IMR-90 (cell line): ENCODE measurements around the gene STX2. TPM values are rescaled to one million over a fixed set of nuclear protein-coding genes. Genes with fewer than 3 reads are reported as not detected.

Source experiments
- ATAC-seq: fragments of 200-7000 bp; cut with Tn5 transposase; 2 replicates; pipeline ENCODE4 v1.9.1; 2020; ENCODE audit warnings: low read depth, mild to moderate bottlenecking, moderate library complexity
- BruUV-seq: library from RNA; stranded (reverse); fragments of 400-500 nt; replicated peaks from 2 replicates; lab custom pipeline; 2021; lab: Mats Ljungman, UMichigan
- CTCF ChIA-PET: fragments of 300-600 bp; formaldehyde crosslinking; extraction: SDS; loops from one replicate; lab custom pipeline; 2021; ENCODE audit warnings: antibody characterized with exemption; lab: Yijun Ruan, JAX
- POLR2A ChIA-PET: fragments of 300-600 bp; sonication (Branson Sonifier 250); formaldehyde crosslinking; loops from one replicate; lab custom pipeline; 2022; ENCODE audit warnings: antibody characterized with exemption; ENCODE audit not compliant: unreplicated experiment; lab: Charles Lee
- DNase-seq: peaks from one replicate; pipeline ENCODE4 v3.0.0; 2013
- H2AFZ ChIP-seq: replicated peaks from 2 replicates; pipeline ENCODE3; 2013; ENCODE audit warnings: low read length, mild to moderate bottlenecking; ENCODE audit not compliant: poor library complexity
- H2AK5ac ChIP-seq: 2 replicates; pipeline ENCODE4 v1.6.1; 2013; ENCODE audit warnings: low read depth, low read length, inconsistent platforms
- H2AK9ac ChIP-seq: replicated peaks from 2 replicates; pipeline ENCODE3; 2013; ENCODE audit warnings: mild to moderate bottlenecking, low read depth, low read length, moderate library complexity; ENCODE audit not compliant: poor library complexity
- H2BK120ac ChIP-seq: 2 replicates; pipeline ENCODE4 v1.6.1; 2013; ENCODE audit warnings: low read depth, low read length, inconsistent platforms
- H2BK15ac ChIP-seq: 3 replicates; pipeline ENCODE4 v1.6.1; 2013; ENCODE audit warnings: low read depth, low read length, inconsistent platforms
- H2BK20ac ChIP-seq: 2 replicates; pipeline ENCODE4 v1.6.1; 2013; ENCODE audit warnings: low read depth, mild to moderate bottlenecking, inconsistent platforms, low read length, moderate library complexity
- H2BK5ac ChIP-seq: 2 replicates; pipeline ENCODE4 v1.6.1; 2013; ENCODE audit warnings: mild to moderate bottlenecking, low read depth, low read length, inconsistent platforms; ENCODE audit not compliant: poor library complexity, severe bottlenecking
- H3K14ac ChIP-seq: replicated peaks from 2 replicates; pipeline ENCODE4 v1.6.1; 2013; ENCODE audit warnings: low read depth, low read length, inconsistent platforms
- H3K18ac ChIP-seq: 2 replicates; pipeline ENCODE4 v1.6.1; 2013; ENCODE audit warnings: low read depth, low read length, control low read depth
- H3K23ac ChIP-seq: 2 replicates; pipeline ENCODE4 v1.6.1; 2013; ENCODE audit warnings: low read depth, low read length, inconsistent platforms
- H3K27ac ChIP-seq: 2 replicates; pipeline ENCODE4 v1.5.1; 2013; ENCODE audit warnings: mild to moderate bottlenecking, control low read depth, low read length; ENCODE audit not compliant: insufficient read depth
- H3K27me3 ChIP-seq: 2 replicates; pipeline ENCODE4 v1.6.1; 2013; ENCODE audit warnings: low read length; ENCODE audit not compliant: control insufficient read depth, insufficient read depth
- H3K36me3 ChIP-seq: 2 replicates; pipeline ENCODE4 v1.6.1; 2013; ENCODE audit warnings: low read length, mixed read lengths; ENCODE audit not compliant: control insufficient read depth, insufficient read depth
- H3K4ac ChIP-seq: 2 replicates; pipeline ENCODE4 v1.6.1; 2013; ENCODE audit warnings: low read depth, low read length, inconsistent platforms
- H3K4me1 ChIP-seq: 2 replicates; pipeline ENCODE4 v1.6.1; 2013; ENCODE audit warnings: low read length, mixed read lengths; ENCODE audit not compliant: control insufficient read depth, insufficient read depth
- H3K4me2 ChIP-seq: 2 replicates; pipeline ENCODE4 v1.6.1; 2013; ENCODE audit warnings: low read depth, mild to moderate bottlenecking, control low read depth, low read length, moderate library complexity
- H3K4me3 ChIP-seq: 2 replicates; pipeline ENCODE4 v1.5.1; 2013; ENCODE audit warnings: low read depth, mild to moderate bottlenecking, control low read depth, low read length, moderate library complexity; ENCODE audit not compliant: insufficient read depth
- H3K56ac ChIP-seq: 2 replicates; pipeline ENCODE4 v1.6.1; 2013; ENCODE audit warnings: low read length, inconsistent platforms; ENCODE audit not compliant: insufficient read depth; ENCODE audit errors: extremely low read depth
- H3K79me1 ChIP-seq, 2 experiments: 2 replicates each; pipeline ENCODE4 v1.6.1; 2013; ENCODE audit warnings: low read length in 2 of 2, inconsistent platforms in 1 of 2, low read depth in 1 of 2
- H3K9ac ChIP-seq: 2 replicates; pipeline ENCODE4 v1.6.1; 2013; ENCODE audit warnings: low read depth, low read length, control low read depth
- H3K9me1 ChIP-seq: 2 replicates; pipeline ENCODE4 v1.6.1; 2013; ENCODE audit warnings: low read length, inconsistent platforms; ENCODE audit not compliant: insufficient read depth
- H3K9me3 ChIP-seq: 2 replicates; pipeline ENCODE4 v1.6.1; 2013; ENCODE audit warnings: low read length; ENCODE audit not compliant: control insufficient read depth, insufficient read depth
- H4K20me1 ChIP-seq: 2 replicates; pipeline ENCODE4 v1.6.1; 2013; ENCODE audit warnings: low read length, inconsistent platforms; ENCODE audit not compliant: insufficient read depth
- H4K5ac ChIP-seq: 2 replicates; pipeline ENCODE4 v1.6.1; 2013; ENCODE audit warnings: mild to moderate bottlenecking, low read depth, low read length, control low read depth
- H4K8ac ChIP-seq, 2 experiments: 2 replicates each; pipeline ENCODE4 v1.6.1; 2013; ENCODE audit warnings: low read depth in 2 of 2, low read length in 2 of 2, control low read depth in 1 of 2, inconsistent platforms in 1 of 2
- H4K91ac ChIP-seq: 2 replicates; pipeline ENCODE4 v1.6.1; 2013; ENCODE audit warnings: low read depth, low read length, inconsistent platforms; ENCODE audit not compliant: insufficient read depth
- BHLHE40 ChIP-seq: fragments of 150-350 bp; IDR thresholded peaks from 2 replicates; pipeline ENCODE4 v1.6.1; 2016; ENCODE audit warnings: mild to moderate bottlenecking, low read depth, low read length
- CEBPB ChIP-seq: IDR thresholded peaks from 2 replicates; pipeline ENCODE4 v1.6.1; 2012; ENCODE audit warnings: low read depth, low read length, improper control_type of control experiment
- CHD1 ChIP-seq: IDR thresholded peaks from 2 replicates; pipeline ENCODE4 v1.6.1; 2012; ENCODE audit warnings: low read depth, low read length, improper control_type of control experiment
- FOS ChIP-seq: fragments of 150-350 bp; IDR thresholded peaks from 2 replicates; pipeline ENCODE4 v1.6.1; 2016; ENCODE audit warnings: low read depth, low read length
- MAFK ChIP-seq: IDR thresholded peaks from 2 replicates; pipeline ENCODE4 v1.6.1; 2012; ENCODE audit warnings: low read depth, low read length, improper control_type of control experiment
- MAZ ChIP-seq: IDR thresholded peaks from 2 replicates; pipeline ENCODE4 v1.6.1; 2012; ENCODE audit warnings: low read depth, mild to moderate bottlenecking, low read length, improper control_type of control experiment, moderate library complexity, borderline replicate concordance
- MXI1 ChIP-seq: IDR thresholded peaks from 2 replicates; pipeline ENCODE4 v1.6.1; 2012; ENCODE audit warnings: low read depth, mild to moderate bottlenecking, low read length, moderate library complexity, borderline replicate concordance
- NFE2L2 ChIP-seq: fragments of 150-350 bp; IDR thresholded peaks from 2 replicates; pipeline ENCODE4 v1.6.1; 2016; ENCODE audit warnings: low read depth, mild to moderate bottlenecking, low read length
- POLR2A ChIP-seq: IDR thresholded peaks from 2 replicates; pipeline ENCODE4 v1.6.1; 2012; ENCODE audit warnings: mild to moderate bottlenecking, low read depth, low read length
- RAD21 ChIP-seq: IDR thresholded peaks from 2 replicates; pipeline ENCODE4 v1.6.1; 2012; ENCODE audit warnings: low read length, improper control_type of control experiment
- RCOR1 ChIP-seq: IDR thresholded peaks from 2 replicates; pipeline ENCODE4 v1.6.1; 2012; ENCODE audit warnings: mild to moderate bottlenecking, low read length, improper control_type of control experiment; ENCODE audit not compliant: insufficient replicate concordance
- RFX5 ChIP-seq: IDR thresholded peaks from 2 replicates; pipeline ENCODE4 v1.8.0; 2012; ENCODE audit warnings: low read depth, mild to moderate bottlenecking, low read length, moderate library complexity
- SMC3 ChIP-seq: fragments of 150-350 bp; IDR thresholded peaks from 2 replicates; pipeline ENCODE4 v1.6.1; 2016; ENCODE audit warnings: low read depth, mild to moderate bottlenecking, antibody characterized with exemption, low read length, moderate library complexity
- USF2 ChIP-seq: fragments of 150-350 bp; IDR thresholded peaks from 2 replicates; pipeline ENCODE4 v1.6.1; 2017; ENCODE audit warnings: mild to moderate bottlenecking, antibody characterized with exemption, low read length, low read depth
- WGBS, 2 experiments: methylation state at CpG; one replicate each; pipeline versions ENCODE4 v1.1.5 to v1.1.7; 2013; ENCODE audit warnings: missing lambda C conversion rate in 2 of 2; ENCODE audit not compliant: insufficient read length in 1 of 2; ENCODE audit errors: extremely low coverage in 2 of 2; 5-methylcytosine and 5-hydroxymethylcytosine counted together
- dilution Hi-C: fragments of 300-500 bp; cut with HindIII; formaldehyde crosslinking; loops from one replicate; pipeline ENCODE4 v1.14.3; 2018; ENCODE audit warnings: low sequenced_read_pairs; ENCODE audit not compliant: unreplicated experiment
- in situ Hi-C: fragments of 300-500 bp; cut with MboI; formaldehyde crosslinking; loops from 3 replicates; pipeline ENCODE4 v1.14.3; 2019; ENCODE audit warnings: low sequenced_read_pairs, inconsistent platforms, mixed read lengths
- intact Hi-C: fragments of 100-400 bp; cut with micrococcal nuclease; formaldehyde crosslinking; loops from 2 replicates; pipeline ENCODE4 v1.10.0; 2022
- polyA plus RNA-seq, 3 experiments: library from polyadenylated mRNA; depleted of rRNA; stranded (reverse); fragments of >200 nt; gene quantifications; 2 replicates each; pipeline ENCODE4 v1.2.3, GENCODE V29; 2012; ENCODE audit warnings: low replicate concordance in 1 of 3
- total RNA-seq: library from RNA; depleted of rRNA; stranded (reverse); fragments of >200 nt; gene quantifications from 2 replicates; pipeline ENCODE4 v1.2.3, GENCODE V29; 2012
- TF ChIP-seq, protein P1 (sequence below): fragments of 150-350 bp; IDR thresholded peaks from 2 replicates; pipeline ENCODE4 v1.6.1; 2016; ENCODE audit warnings: low read depth, mild to moderate bottlenecking, low read length, moderate library complexity, borderline replicate concordance

Gene STX2
- total and polyA plus RNA-seq, 2 of the 4 experiments (the other 2 are of a cell fraction) = 26.9 to 32.5 TPM

DNA sequence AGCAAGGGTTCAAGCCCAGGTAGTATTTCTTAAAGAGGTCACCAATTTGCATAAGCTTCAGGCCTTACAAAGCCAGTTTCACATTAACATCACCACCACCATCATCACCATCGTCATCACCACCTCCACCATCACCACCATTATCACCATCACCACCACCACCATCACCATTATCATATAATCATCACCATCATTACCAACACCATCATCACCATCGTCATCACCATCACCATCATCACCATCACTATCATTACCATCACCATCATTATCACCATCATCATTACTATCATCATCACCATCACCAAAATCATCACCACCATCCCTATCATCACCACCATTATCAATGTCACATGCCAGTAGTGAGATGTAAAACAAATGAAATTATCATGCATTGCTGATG lies 72.6 kb downstream of the STX2 start:
- Histone ChIP-seq H3K4me3 (no peak overlapping the region), H2BK15ac (no peak overlapping the region), H3K23ac (no peak overlapping the region), H3K56ac (no peak overlapping the region), H3K27ac (no peak overlapping the region), H3K4ac (no peak overlapping the region), H3K9ac (no peak overlapping the region), H3K9me3 (peaks cover 5% of the 10 kb centered on the region; the same call in 1 of the 2 replicates), H2AK9ac (no peak overlapping the region), H3K9me1 (no peaks in the 10 kb centered on the region), H2AK5ac (no peak overlapping the region), H2AFZ (no peak overlapping the region), H3K27me3 (no peaks in the 10 kb centered on the region), H3K14ac (no peak overlapping the region), H3K4me1 (no peaks in the 10 kb centered on the region), H4K20me1 (no peaks in the 10 kb centered on the region), H2BK5ac (peak overlapping the region; percentile 26), H2BK20ac (no peak overlapping the region), H3K36me3 (no peaks in the 10 kb centered on the region), H4K5ac (no peak overlapping the region), H4K91ac (no peak overlapping the region), H3K18ac (no peak overlapping the region), H3K4me2 (no peak overlapping the region), H2BK120ac (no peak overlapping the region), H4K8ac (no peak overlapping the region), H3K79me1 (no peaks in the 10 kb centered on the region)
- no peak for TF ChIP-seq RFX5
- no peak for TF ChIP-seq MAZ
- TF ChIP-seq RAD21 = no peak
- no peak for TF ChIP-seq POLR2A
- TF ChIP-seq USF2 = no peak
- TF ChIP-seq RCOR1 = no peak
- no peak for TF ChIP-seq CEBPB
- TF ChIP-seq SMC3 = no peak
- TF ChIP-seq CHD1 = no peak
- no peak for TF ChIP-seq MAFK
- no peak for TF ChIP-seq BHLHE40
- no peak for TF ChIP-seq MXI1
- TF ChIP-seq NFE2L2 = no peak
- TF ChIP-seq, protein P1, sequence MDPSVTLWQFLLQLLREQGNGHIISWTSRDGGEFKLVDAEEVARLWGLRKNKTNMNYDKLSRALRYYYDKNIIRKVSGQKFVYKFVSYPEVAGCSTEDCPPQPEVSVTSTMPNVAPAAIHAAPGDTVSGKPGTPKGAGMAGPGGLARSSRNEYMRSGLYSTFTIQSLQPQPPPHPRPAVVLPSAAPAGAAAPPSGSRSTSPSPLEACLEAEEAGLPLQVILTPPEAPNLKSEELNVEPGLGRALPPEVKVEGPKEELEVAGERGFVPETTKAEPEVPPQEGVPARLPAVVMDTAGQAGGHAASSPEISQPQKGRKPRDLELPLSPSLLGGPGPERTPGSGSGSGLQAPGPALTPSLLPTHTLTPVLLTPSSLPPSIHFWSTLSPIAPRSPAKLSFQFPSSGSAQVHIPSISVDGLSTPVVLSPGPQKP = no peak
- no peak for TF ChIP-seq FOS
- BruUV-seq = no TSS peak
- ChIA-PET POLR2A (no interaction called here), CTCF (no interaction called here)
- intact Hi-C loops (no loop called here), in situ Hi-C loops (no loop called here), dilution Hi-C loops (no loop called here)
- 56% methylated on average over 1 of the region's 2 CpGs; no CpG with 5 or more reads in 1 of the 2 experiments for WGBS, 2 experiments
- ATAC-seq (no peak), DNase-seq (no peak)
